ENCODE results near the gene CFAP210.
"Not testable (repeated sequence)": the region's sequence is repeated elsewhere in the genome, so short reads cannot be mapped to it uniquely, and the experiment has no call there.

Gene CFAP210

GRCh38 chr2:169684712-169685111, 9.5 kb downstream of the CFAP210 start:
- H3K27ac ChIP-seq (ENCODE audit: extremely low read depth, low read depth, low read length); H3K4me3 ChIP-seq (ENCODE audit: low read depth, low read length); CTCF ChIA-PET; H3K9me3 ChIP-seq (ENCODE audit: control insufficient read depth, insufficient read depth, low read depth, low read length); H3K36me3 ChIP-seq (ENCODE audit: control insufficient read depth in 2 of 2, insufficient read depth in 1 of 2, low read length in 2 of 2); H3K4me1 ChIP-seq (ENCODE audit: control insufficient read depth, insufficient read depth, low read length); POLR2A ChIA-PET: not testable (repeated sequence)
- peak; percentile 33; the same call in 1 of the 2 replicates for TF ChIP-seq ZNF146 (tag by site-specific recombination; IDR thresholded peaks at IDR 0.05)

DNA sequence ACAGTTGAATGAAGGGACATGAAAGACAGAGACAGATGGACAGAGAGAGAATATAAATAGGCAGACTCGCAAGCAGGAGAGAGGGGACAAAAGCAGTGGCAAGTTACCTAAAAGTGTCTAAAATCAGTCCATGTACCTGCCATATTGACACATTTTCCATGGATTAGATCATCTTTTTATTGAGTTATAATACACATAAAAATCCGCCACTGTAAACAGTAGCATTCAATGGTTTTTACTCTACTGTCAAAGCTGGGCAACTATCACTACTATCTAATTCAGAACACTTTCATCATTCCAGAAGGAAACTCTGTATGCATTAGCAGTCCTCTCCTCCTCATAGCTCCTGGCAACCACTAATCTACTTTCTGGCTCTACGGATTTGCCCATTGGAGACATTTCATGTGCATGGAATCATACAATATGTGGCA, 10.1 kb downstream of the CFAP210 start:
- no peaks in the 10 kb centered on the region for H3K4me1 ChIP-seq (ENCODE audit: control insufficient read depth, insufficient read depth, low read length)
- H3K27ac ChIP-seq (ENCODE audit: extremely low read depth, low read depth, low read length): no peak overlapping the region
- CTCF ChIA-PET: no interaction called here
- H3K4me3 ChIP-seq (ENCODE audit: low read depth, low read length): no peak overlapping the region
- H3K36me3 ChIP-seq (ENCODE audit: control insufficient read depth in 2 of 2, insufficient read depth in 1 of 2, low read length in 2 of 2): no peaks in the 10 kb centered on the region
- POLR2A ChIA-PET: no interaction called here
- no peaks in the 10 kb centered on the region for H3K9me3 ChIP-seq (ENCODE audit: control insufficient read depth, insufficient read depth, low read depth, low read length)
- TF ChIP-seq PRDM10 (tag by site-specific recombination; IDR thresholded peaks at IDR 0.05) (no peak), ZNF362 (tag by site-specific recombination; IDR thresholded peaks at IDR 0.05) (no peak), HOXD13 (CRISPR knock-in tag; IDR thresholded peaks at IDR 0.05; ENCODE audit: borderline replicate concordance) (no peak), ZNF112 (tag by site-specific recombination; IDR thresholded peaks at IDR 0.05) (no peak)

GRCh38 chr2:169683425-169684134, 10.6 kb downstream of the CFAP210 start:
- ChIA-PET POLR2A (interaction anchor here (0.5 kb wide), 1 partner anchor 56 kb away, joined by 3 read pairs; no protein-coding TSS in a partner anchor), CTCF (interaction anchor here (0.6 to 1.0 kb wide), 2 partner anchors 9 to 10 kb away, joined by 3 read pairs; no protein-coding TSS in a partner anchor)
- TF ChIP-seq ZNF670 (tag by site-specific recombination; IDR thresholded peaks at IDR 0.05; ENCODE audit: low read depth): no peak
- TF ChIP-seq HOXC10 (CRISPR knock-in tag; IDR thresholded peaks at IDR 0.05): no peak
- TF ChIP-seq ZNF510 (tag by site-specific recombination; IDR thresholded peaks at IDR 0.05; ENCODE audit: insufficient replicate concordance): no peak
- TF ChIP-seq ZNF416 (tag by site-specific recombination; IDR thresholded peaks at IDR 0.05): no peak
- no peak for TF ChIP-seq ZNF433 (tag by site-specific recombination; IDR thresholded peaks at IDR 0.05; ENCODE audit: low read depth)
- TF ChIP-seq PRDM10 (tag by site-specific recombination; IDR thresholded peaks at IDR 0.05): no peak
- no peak for TF ChIP-seq ZNF223 (tag by site-specific recombination; IDR thresholded peaks at IDR 0.05)
- TF ChIP-seq HOXA7 (CRISPR knock-in tag; IDR thresholded peaks at IDR 0.05; ENCODE audit: borderline replicate concordance): no peak
- no peak for TF ChIP-seq REPIN1 (tag by site-specific recombination; IDR thresholded peaks at IDR 0.05; ENCODE audit: low read depth)
- TF ChIP-seq ZNF366 (tag by site-specific recombination; conservative IDR thresholded peaks at IDR 0.05): no peak

More at GRCh38 chr2:169683425-169684134, 10.6 kb downstream of the CFAP210 start:
- Histone ChIP-seq H3K36me3 (ENCODE audit: control insufficient read depth in 2 of 2, insufficient read depth in 1 of 2, low read length in 2 of 2) (no peaks in the 10 kb centered on the region), H3K27ac (ENCODE audit: extremely low read depth, low read depth, low read length) (no peak overlapping the region), H3K4me1 (ENCODE audit: control insufficient read depth, insufficient read depth, low read length) (no peaks in the 10 kb centered on the region), H3K9me3 (ENCODE audit: control insufficient read depth, insufficient read depth, low read depth, low read length) (no peaks in the 10 kb centered on the region), H3K4me3 (ENCODE audit: low read depth, low read length) (no peak overlapping the region)

Data from HEK293 (cell line).